GM19438 (cell line): ENCODE results near the gene RDX.

Experiments used
- ATAC-seq: cut with Tn5 transposase; IDR thresholded peaks from one replicate; pipeline ENCODE4 v1.9.1; 2021; ENCODE audit warnings: low read depth; ENCODE audit not compliant: unreplicated experiment

Gene RDX

GRCh38 chr11:110176366-110177085 is 119.9 kb downstream of the RDX start:
- ATAC-seq, result no peak

DNA sequence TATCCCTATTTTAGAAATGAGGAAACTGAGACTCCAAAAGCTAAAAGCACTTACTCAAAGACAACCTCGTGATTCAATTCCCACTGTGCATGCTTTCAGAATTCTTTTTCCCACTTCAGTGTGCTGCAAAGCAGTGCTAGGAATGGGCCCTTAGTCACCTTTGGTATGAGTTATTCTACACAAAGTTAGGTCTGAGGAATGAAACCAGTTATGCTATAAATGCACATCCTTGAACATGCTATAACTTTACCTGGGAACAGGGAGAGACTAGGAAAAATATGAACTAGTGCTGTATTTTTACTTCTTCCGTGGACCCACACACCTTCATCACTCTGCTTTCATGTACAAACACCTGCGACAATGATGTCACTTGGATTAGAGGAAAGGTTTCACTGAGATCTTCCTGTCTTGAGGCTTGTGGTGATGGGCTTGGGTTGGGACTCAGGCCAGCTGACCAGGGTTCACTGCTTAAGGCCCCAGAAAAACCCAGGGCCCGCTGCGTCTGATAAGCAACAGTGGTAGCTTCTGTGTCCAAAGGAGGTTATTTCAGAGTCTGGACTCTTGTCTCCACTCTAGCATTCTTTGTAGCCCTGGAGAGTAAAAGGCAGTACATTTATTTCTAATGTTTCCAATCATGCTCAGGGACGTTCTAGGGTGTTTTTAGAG is 121.6 kb downstream of the RDX start:
- ATAC-seq, result no peak

GRCh38 chr11:110173811-110174644 is 122.4 kb downstream of the RDX start:
- ATAC-seq, result no peak

- no peak for ATAC-seq
These were observed 123.8 kb downstream of the RDX start for GRCh38 chr11:110172468-110173065.

- no peak for ATAC-seq
These were observed 126.7 kb downstream of the RDX start for GRCh38 chr11:110169738-110170137.

GRCh38 chr11:110168033-110168803 is 128.2 kb downstream of the RDX start:
- ATAC-seq, result no peak

GRCh38 chr11:110165039-110165925 is 131.1 kb downstream of the RDX start:
- ATAC-seq, result no peak

- ATAC-seq, result no peak
These were observed 134.2 kb downstream of the RDX start for GRCh38 chr11:110162216-110162615.

GRCh38 chr11:110161061-110161460 is 135.4 kb downstream of the RDX start:
- no peak for ATAC-seq

DNA sequence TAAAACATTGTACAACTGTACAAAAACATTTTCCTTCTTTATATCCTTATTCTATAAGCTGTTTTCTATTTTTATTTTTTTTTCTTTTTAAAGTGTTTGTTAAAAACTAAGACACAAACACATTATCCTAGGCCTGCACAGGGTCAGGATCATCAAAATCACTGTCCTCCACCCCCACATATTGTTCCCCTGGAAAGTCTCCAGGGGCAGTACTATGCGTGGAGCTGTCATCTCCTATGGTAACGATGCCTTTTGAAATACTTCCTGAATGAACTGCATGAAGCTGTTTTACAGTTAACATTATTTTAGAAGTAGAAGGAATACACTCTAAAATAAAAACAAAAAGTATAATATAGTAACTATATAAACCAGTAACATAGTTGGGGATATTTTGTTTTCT is 136.0 kb downstream of the RDX start:
- ATAC-seq, result no peak

DNA sequence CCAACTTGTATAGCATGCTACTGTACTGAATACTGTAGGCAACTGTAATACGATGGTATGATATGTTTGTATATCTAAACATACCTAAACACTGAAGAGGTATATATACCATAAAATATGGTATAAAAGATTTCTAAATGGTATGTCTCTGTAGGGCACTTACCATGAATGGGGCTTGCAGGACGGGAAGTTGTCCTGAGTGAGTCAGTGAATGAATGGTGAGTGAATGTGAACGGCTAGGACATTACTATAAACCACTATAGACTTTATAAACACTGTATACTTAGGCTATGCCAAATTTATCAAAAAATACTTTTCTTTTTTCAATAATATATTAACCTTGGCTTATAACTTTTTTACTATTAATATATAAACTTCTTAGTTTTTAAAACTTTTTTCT is 136.4 kb downstream of the RDX start:
- no peak for ATAC-seq

- ATAC-seq, result no peak
These were observed 136.9 kb downstream of the RDX start for GRCh38 chr11:110159476-110159875.

- ATAC-seq, result no peak
These were observed 137.9 kb downstream of the RDX start for GRCh38 chr11:110158317-110159200.

DNA sequence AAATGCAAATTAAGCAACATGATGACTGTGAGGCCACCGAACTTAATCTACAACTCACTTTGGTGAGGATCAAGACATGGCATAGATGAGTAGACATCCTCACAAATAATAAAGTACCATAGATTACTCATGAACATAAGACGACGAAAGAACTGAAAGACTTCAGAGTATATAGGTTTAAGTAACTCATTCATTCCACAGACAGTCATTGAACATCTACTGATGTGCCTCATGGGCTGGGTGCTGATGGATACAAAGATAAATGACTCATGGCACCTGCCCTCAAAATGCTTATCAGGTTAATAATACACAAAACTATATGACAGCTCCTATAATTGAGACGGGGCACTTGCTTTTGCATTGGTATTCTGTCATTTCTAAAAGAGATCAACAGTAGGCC is 139.9 kb downstream of the RDX start:
- no peak for ATAC-seq

DNA sequence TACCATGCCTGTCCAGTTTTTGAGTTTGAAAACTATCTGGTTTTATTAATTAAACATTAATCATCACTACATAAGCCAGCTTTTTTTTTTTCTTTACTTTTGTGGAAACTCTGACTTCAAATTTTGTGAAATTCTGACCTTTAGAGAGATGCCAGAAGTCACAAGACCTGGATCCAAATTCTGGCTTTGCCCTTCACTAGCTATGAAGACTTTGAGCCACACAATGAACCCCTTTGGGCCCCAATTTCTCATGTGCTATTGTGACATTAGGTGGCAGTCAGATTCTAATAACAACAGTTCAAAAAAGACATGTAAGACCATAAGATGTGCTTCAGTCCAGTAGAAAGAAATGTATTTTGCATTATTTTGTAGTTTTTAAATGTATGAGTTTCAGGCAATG is 142.9 kb downstream of the RDX start:
- ATAC-seq, result no peak

DNA sequence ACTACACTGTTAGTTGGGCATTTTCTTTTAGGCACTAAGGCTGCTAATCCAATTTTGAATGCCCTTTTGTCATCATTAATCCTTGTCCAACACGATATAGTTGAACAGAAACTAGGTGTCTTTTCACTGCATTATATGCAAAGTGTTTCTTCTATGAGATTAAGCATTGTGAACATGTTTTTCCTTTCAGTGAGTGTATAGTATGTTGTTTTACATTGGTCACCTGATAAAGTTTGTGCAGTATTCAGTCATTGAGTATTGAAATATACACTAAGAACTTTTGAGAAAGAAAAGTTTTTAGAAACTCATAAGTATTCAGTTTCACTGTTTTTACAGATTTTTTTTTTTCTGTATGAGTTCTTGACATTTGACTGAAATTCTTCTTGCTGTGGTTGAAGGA is 144.2 kb downstream of the RDX start:
- no peak for ATAC-seq

DNA sequence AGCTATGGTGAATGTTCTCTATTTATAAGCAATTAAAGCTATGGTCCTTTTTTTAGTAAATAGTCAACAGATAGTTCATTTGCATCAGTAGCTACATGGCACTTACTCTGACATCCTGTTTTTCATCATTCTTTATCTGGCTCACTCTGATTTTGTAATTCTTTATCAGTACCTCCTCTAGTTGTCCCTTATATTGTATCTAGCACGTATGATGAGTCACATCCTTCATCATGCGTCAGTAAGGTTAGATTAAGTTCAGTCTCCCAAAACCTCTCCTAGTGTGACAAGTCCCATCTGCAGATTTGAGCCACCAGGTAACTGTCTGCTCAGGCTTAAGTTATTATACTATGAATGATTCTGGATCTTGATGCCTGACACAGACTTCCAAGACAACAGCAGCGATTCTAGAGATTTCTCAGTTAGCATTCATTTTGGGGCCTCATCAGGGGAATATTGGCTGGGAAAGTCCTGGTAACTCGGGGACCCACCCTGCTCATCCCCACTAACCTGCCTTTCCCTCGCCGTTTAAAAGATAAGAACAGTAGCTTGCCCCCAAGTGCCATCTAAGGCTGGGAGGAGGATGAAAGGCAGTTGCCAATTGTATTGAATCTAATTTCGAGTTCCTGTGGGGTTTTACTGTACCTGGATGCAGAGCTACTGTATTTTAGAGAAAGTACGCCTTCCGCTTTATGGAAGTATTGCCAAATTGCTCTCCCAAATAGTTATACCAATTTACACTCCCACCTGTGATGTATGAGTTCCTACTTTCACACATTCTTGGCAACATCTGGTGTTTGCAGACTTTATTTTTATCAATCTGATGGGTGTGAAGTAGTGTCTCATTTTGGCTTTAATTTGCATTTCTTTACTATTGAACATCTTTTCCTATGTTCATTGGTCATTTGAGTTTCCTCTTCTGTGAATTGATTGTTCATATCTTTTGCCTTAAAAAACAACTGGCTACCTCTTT is 147.4 kb downstream of the RDX start:
- no peak for ATAC-seq
